OCI-LY3 (cell line): ENCODE data around the gene MAP2K3.
"Not testable (repeated sequence)": the region's sequence is repeated elsewhere in the genome, so short reads cannot be mapped to it uniquely, and the experiment has no call there.

Source experiments
- EZH2phosphoT487 ChIP-seq: fragments of 200-600 bp; shearing (Covaris generic); IDR thresholded peaks from 2 replicates; pipeline ENCODE4 v1.6.1; 2018; ENCODE audit warnings: antibody characterized with exemption, mixed run types, low read depth
- TF ChIP-seq, protein P1 (sequence below): fragments of 200-600, 300-600 bp; sonication (generic); IDR thresholded peaks from 2 replicates; pipeline ENCODE4 v1.5.1; 2014; ENCODE audit warnings: antibody characterized with exemption, low read length, low read depth

DNA sequence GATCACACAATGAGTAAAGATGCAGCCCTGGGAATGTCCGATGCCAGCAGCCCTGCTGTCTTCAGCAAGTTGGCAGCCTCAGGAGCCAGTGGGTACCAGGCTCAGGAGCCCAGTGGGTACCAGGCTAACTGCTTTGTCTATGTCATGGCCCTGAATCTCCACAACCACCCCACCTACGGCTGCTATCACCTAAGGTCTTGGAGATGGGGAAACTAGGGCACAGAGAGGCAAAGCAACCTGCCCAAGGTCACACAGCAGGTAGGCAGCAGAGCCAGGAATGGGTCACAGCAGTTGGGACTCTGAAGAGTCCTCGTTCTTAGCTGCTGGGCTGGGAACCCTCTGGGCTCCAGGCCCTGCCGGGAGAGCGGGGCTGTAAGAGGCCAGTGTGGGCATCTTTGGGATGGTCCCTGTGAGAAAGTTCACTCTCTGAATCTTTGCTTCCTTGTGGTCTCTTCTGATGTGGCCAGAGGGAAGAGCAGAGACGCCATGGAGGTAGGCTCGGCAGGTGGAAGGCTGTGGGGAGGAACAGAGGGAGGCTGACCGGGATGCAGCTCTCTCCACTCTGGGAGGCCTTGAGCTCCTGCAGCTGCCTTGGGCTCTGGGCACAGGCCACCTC lies 57.5 kb downstream of the MAP2K3 start:
- TF ChIP-seq, protein P1, sequence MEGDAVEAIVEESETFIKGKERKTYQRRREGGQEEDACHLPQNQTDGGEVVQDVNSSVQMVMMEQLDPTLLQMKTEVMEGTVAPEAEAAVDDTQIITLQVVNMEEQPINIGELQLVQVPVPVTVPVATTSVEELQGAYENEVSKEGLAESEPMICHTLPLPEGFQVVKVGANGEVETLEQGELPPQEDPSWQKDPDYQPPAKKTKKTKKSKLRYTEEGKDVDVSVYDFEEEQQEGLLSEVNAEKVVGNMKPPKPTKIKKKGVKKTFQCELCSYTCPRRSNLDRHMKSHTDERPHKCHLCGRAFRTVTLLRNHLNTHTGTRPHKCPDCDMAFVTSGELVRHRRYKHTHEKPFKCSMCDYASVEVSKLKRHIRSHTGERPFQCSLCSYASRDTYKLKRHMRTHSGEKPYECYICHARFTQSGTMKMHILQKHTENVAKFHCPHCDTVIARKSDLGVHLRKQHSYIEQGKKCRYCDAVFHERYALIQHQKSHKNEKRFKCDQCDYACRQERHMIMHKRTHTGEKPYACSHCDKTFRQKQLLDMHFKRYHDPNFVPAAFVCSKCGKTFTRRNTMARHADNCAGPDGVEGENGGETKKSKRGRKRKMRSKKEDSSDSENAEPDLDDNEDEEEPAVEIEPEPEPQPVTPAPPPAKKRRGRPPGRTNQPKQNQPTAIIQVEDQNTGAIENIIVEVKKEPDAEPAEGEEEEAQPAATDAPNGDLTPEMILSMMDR, result not testable (repeated sequence)
- TF ChIP-seq EZH2phosphoT487, result not testable (repeated sequence)
